B cell (primary cell): ENCODE data around the gene WNK1. TPM values are rescaled to one million over a fixed set of nuclear protein-coding genes. Genes with fewer than 3 reads are reported as not detected.
A peak's percentile ranks its signal among the peaks of the same experiment; 100 is the strongest.

ENCODE experiments used
- ATAC-seq: fragments of 200-7000 bp; cut with Tn5 transposase; one replicate; pipeline ENCODE4 v1.10.0; 2021; ENCODE audit warnings: low read depth, mild to moderate bottlenecking, moderate number of reproducible peaks, moderate library complexity
- CTCF ChIA-PET: fragments of 350-600 bp; sonication (Branson Sonifier 250); formaldehyde crosslinking; loops from one replicate; lab custom pipeline; 2021; ENCODE audit warnings: antibody characterized with exemption, inconsistent platforms; lab: Charles Lee
- POLR2A ChIA-PET: fragments of 350-600 bp; sonication (Branson Sonifier 250); formaldehyde crosslinking; loops from one replicate; lab custom pipeline; 2021; ENCODE audit warnings: antibody characterized with exemption; lab: Charles Lee
- DNase-seq: peaks from one replicate; pipeline ENCODE4 v3.0.0; 2013
- H2AFZ ChIP-seq: 2 replicates; pipeline ENCODE4 v1.6.1; 2012; ENCODE audit warnings: mild to moderate bottlenecking, low read depth, low read length; ENCODE audit not compliant: insufficient read depth, poor library complexity, severe bottlenecking
- H3K27ac ChIP-seq, 2 donors: 1 replicate in 1 of 2; 2 replicates in 1 of 2; pipeline ENCODE4 v1.5.1; 2012 to 2013; ENCODE audit warnings: low read length in 2 of 2, mild to moderate bottlenecking in 2 of 2, moderate library complexity in 1 of 2
- H3K27me3 ChIP-seq, 4 experiments: fragments of 200-600 bp in 1 of 4; sonication (generic) in 1 of 4; replicated peaks in 1 of 4; 1 replicate in 2 of 4; 2 replicates in 2 of 4; pipeline versions ENCODE4 v1.6.1 to v1.7.0; 2013 to 2016; ENCODE audit warnings: low read length in 3 of 4, mild to moderate bottlenecking in 2 of 4, mixed read lengths in 1 of 4, moderate library complexity in 1 of 4; ENCODE audit not compliant: insufficient read depth in 4 of 4, control insufficient read depth in 3 of 4; ENCODE audit errors: control extremely low read depth in 1 of 4
- H3K36me3 ChIP-seq, 2 experiments: replicated peaks in 1 of 2; 1 replicate in 1 of 2; 2 replicates in 1 of 2; pipeline versions ENCODE4 v1.6.1 to v1.7.1; 2013; ENCODE audit warnings: low read length in 1 of 2; ENCODE audit not compliant: insufficient read depth in 2 of 2, control insufficient read depth in 1 of 2; ENCODE audit errors: control extremely low read depth in 1 of 2, extremely low read depth in 1 of 2
- H3K4me1 ChIP-seq, 2 donors: fragments of 200-600 bp in 1 of 2; sonication (generic) in 1 of 2; 1 replicate in 1 of 2; 2 replicates in 1 of 2; pipeline versions ENCODE4 v1.5.1 to v1.6.1; 2013 to 2017; ENCODE audit warnings: low read length in 2 of 2; ENCODE audit not compliant: control insufficient read depth in 2 of 2, insufficient read depth in 2 of 2
- H3K4me2 ChIP-seq: replicated peaks from 2 replicates; pipeline ENCODE3; 2012; ENCODE audit warnings: mild to moderate bottlenecking, low read depth, low read length; ENCODE audit not compliant: poor library complexity, severe bottlenecking
- H3K4me3 ChIP-seq, 5 experiments: fragments of 200-600 bp in 1 of 5; sonication (generic) in 1 of 5; 1 replicate in 3 of 5; 2 replicates in 2 of 5; pipeline versions ENCODE4 v1.5.1 to v1.7.0; 2011 to 2016; ENCODE audit warnings: low read length in 4 of 5, mild to moderate bottlenecking in 4 of 5, low read depth in 2 of 5, control low read depth in 1 of 5, moderate library complexity in 1 of 5; ENCODE audit not compliant: insufficient read depth in 1 of 5; ENCODE audit errors: control extremely low read depth in 1 of 5, extremely low read depth in 1 of 5
- H3K79me2 ChIP-seq: fragments of 200-600 bp; sonication (generic); one replicate; pipeline ENCODE4 v1.6.0; 2016; ENCODE audit warnings: low read length; ENCODE audit not compliant: control insufficient read depth, insufficient read depth
- H3K9ac ChIP-seq: fragments of 200-600 bp; sonication (generic); 2 replicates; pipeline ENCODE4 v1.6.1; 2017; ENCODE audit warnings: mild to moderate bottlenecking, low read length, moderate library complexity
- H3K9me3 ChIP-seq, 3 donors: one replicate each; pipeline versions ENCODE4 v1.6.1 to v1.7.1; 2013; ENCODE audit warnings: low read length in 2 of 3; ENCODE audit not compliant: control insufficient read depth in 2 of 3, insufficient read depth in 1 of 3; ENCODE audit errors: control extremely low read depth in 1 of 3
- H4K20me1 ChIP-seq: 2 replicates; pipeline ENCODE4 v1.6.0; 2012; ENCODE audit warnings: mild to moderate bottlenecking, low read length; ENCODE audit not compliant: insufficient read depth, control insufficient read depth, poor library complexity, severe bottlenecking
- H3K27ac Mint-ChIP-seq: one replicate; pipeline ENCODE4 v1.8.0; 2021; ENCODE audit warnings: mixed read lengths
- H3K27me3 Mint-ChIP-seq: one replicate; pipeline ENCODE4 v1.8.0; 2021; ENCODE audit warnings: mixed read lengths
- H3K4me1 Mint-ChIP-seq: one replicate; pipeline ENCODE4 v1.8.0; 2021; ENCODE audit warnings: mixed read lengths
- H3K4me3 Mint-ChIP-seq: one replicate; pipeline ENCODE4 v1.8.0; 2021; ENCODE audit warnings: mixed read lengths
- H3K9me3 Mint-ChIP-seq: one replicate; pipeline ENCODE4 v1.8.0; 2022; ENCODE audit warnings: mixed read lengths; ENCODE audit not compliant: insufficient read depth
- EZH2 ChIP-seq: IDR thresholded peaks from 2 replicates; pipeline ENCODE4 v1.6.1; 2012; ENCODE audit warnings: borderline replicate concordance, low read depth, mild to moderate bottlenecking, moderate library complexity, low read length; ENCODE audit not compliant: insufficient read depth, poor library complexity, severe bottlenecking
- WGBS: methylation state at CpG from one replicate; pipeline ENCODE4 v1.1.5; 2013; ENCODE audit warnings: missing lambda C conversion rate; ENCODE audit not compliant: insufficient coverage; 5-methylcytosine and 5-hydroxymethylcytosine counted together
- intact Hi-C: fragments of 100-400 bp; cut with micrococcal nuclease; formaldehyde crosslinking; loops from one replicate; pipeline ENCODE4 v1.10.0; 2022
- polyA plus RNA-seq: library from polyadenylated mRNA; depleted of rRNA; stranded (reverse); fragments of >200 nt; gene quantifications from 2 replicates; pipeline ENCODE4 v1.2.3, GENCODE V29; 2012
- total RNA-seq, 2 donors: library from RNA; stranded (reverse); fragments of 120-200 nt in 1 of 2; gene quantifications; 1 replicate in 1 of 2; 2 replicates in 1 of 2; pipeline versions ENCODE4 v1.2.3 to v1.2.4, GENCODE V29; 2013 to 2022
- TF ChIP-seq, protein P1 (sequence below): fragments of 200-600 bp; IDR thresholded peaks from one replicate; pipeline ENCODE4 v1.8.0; 2022; ENCODE audit warnings: antibody characterized with exemption, mild to moderate bottlenecking

Gene WNK1
- total and polyA plus RNA-seq, 2 donors (not counting 1 experiment from before 2014, with no cell fraction given): 43.9 to 188 TPM

DNA sequence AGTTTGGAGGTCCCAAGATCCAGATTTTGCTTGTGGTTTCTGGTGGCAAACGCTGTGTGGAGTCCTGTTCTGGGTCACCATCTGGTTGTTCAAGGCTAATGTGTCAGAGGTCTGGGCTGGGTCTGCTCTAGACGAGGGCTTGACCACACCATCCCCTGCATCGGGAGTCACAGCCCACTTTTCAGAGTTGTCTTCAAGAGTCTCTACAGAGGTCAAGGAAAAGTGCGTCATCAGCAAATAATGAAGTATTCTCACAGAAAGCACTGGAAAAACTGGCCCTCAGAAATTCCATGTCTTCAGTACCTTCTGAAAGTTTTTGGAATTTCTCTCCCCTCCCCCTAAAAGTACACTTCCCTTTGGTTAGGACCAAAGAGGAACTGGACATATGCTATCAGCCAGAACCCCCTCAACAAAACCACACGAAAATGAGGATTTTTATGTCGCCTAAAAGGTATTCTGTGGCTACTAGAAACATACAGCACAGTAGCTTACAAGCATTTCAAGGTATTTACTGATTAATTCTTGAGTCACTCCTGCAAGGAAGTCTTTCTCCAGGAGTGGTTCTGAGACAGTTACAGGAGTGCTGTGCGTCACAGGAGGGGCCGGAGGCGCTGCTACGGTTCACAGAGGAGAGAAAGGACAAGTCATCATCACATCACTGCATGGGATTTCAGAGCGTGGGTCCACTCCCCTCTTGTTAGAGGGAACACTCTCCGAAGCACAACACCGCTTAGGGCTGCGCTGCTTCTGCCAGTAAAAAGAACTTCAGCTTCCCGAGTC is 161.7 kb downstream of the WNK1 start:
- CTCF ChIA-PET: interaction anchor here (0.8 to 1.5 kb wide), 4 partner anchors 35 to 669 kb away, joined by 3 to 4 read pairs (median 3); partner anchors contain the start of gene RAD52
- no peak overlapping the region for H2AFZ ChIP-seq
- no peaks in the 10 kb centered on the region for H3K9me3 Mint-ChIP-seq
- H3K9me3 ChIP-seq: no peaks in the 10 kb centered on the region
- WGBS: 84% methylated on average over 13 of the region's 15 CpGs
- no peaks in the 10 kb centered on the region for H3K27me3 ChIP-seq
- DNase-seq (no peak), ATAC-seq (no peak)
- no peak overlapping the region for H3K9ac ChIP-seq
- POLR2A ChIA-PET: no interaction called here
- intact Hi-C loops: loop anchor here (5.0 kb wide), 1 partner anchor 33 kb away; the partner anchor contains the start of gene RAD52
- H3K4me2 ChIP-seq: no peak overlapping the region
- no peaks in the 10 kb centered on the region for H3K27me3 Mint-ChIP-seq
- peaks cover 8 to 77% of the 10 kb centered on the region in 2 experiments for H3K36me3 ChIP-seq
- H3K4me3 ChIP-seq: no peak overlapping the region
- no peak for TF ChIP-seq EZH2
- TF ChIP-seq, protein P1, sequence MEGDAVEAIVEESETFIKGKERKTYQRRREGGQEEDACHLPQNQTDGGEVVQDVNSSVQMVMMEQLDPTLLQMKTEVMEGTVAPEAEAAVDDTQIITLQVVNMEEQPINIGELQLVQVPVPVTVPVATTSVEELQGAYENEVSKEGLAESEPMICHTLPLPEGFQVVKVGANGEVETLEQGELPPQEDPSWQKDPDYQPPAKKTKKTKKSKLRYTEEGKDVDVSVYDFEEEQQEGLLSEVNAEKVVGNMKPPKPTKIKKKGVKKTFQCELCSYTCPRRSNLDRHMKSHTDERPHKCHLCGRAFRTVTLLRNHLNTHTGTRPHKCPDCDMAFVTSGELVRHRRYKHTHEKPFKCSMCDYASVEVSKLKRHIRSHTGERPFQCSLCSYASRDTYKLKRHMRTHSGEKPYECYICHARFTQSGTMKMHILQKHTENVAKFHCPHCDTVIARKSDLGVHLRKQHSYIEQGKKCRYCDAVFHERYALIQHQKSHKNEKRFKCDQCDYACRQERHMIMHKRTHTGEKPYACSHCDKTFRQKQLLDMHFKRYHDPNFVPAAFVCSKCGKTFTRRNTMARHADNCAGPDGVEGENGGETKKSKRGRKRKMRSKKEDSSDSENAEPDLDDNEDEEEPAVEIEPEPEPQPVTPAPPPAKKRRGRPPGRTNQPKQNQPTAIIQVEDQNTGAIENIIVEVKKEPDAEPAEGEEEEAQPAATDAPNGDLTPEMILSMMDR: no peak
- no peak overlapping the region for H3K4me3 Mint-ChIP-seq
- H3K27ac Mint-ChIP-seq: peak overlapping the region; percentile 33
- H3K4me1 Mint-ChIP-seq: peaks cover 13% of the 10 kb centered on the region
- no peaks in the 10 kb centered on the region for H4K20me1 ChIP-seq
- no peaks in the 10 kb centered on the region for H3K79me2 ChIP-seq
- H3K4me1 ChIP-seq: peaks cover 0 to 6% of the 10 kb centered on the region in 2 donors
- peak overlapping the region in 1 of 2 donors; percentile 3 for H3K27ac ChIP-seq

DNA sequence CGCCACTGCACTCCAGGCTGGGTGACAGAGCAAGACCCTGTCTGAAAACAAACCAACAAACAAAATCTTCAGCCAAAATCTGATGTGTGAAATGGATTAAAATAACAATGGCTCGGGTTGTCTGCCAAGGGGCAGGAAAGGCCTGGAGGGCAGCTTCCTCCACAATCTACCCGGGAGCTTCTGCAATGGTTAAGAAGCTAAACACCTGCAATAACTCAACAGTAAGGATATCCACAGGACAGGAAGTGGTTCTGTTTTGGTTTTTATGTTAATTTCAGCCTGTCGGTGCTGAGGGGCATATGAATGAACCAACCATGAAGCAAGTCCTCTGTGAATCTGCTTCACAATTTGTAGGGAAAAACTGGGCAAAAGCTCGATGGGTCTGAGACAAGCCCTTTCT is 162.7 kb downstream of the WNK1 start:
- Histone ChIP-seq H3K4me3 (no peak overlapping the region), H3K9ac (no peak overlapping the region), H3K79me2 (no peaks in the 10 kb centered on the region), H3K27me3 (no peaks in the 10 kb centered on the region), H3K9me3 (no peaks in the 10 kb centered on the region), H3K36me3 (peaks cover 8 to 68% of the 10 kb centered on the region in 2 experiments), H3K4me1 (peaks cover 0 to 6% of the 10 kb centered on the region in 2 donors), H4K20me1 (no peaks in the 10 kb centered on the region), H3K27ac (peak overlapping the region in 1 of 2 donors; percentile 26), H3K4me2 (no peak overlapping the region), H2AFZ (no peak overlapping the region)
- intact Hi-C loops: no loop called here
- Mint-ChIP-seq H3K9me3 (no peaks in the 10 kb centered on the region), H3K4me3 (no peak overlapping the region), H3K4me1 (peaks cover 13% of the 10 kb centered on the region), H3K27me3 (no peaks in the 10 kb centered on the region), H3K27ac (peak overlapping the region; percentile 61)
- ChIA-PET CTCF (interaction anchor here (1.4 to 1.5 kb wide), 3 partner anchors 30 to 340 kb away, joined by 3 to 4 read pairs (median 3); partner anchors contain the start of gene RAD52), POLR2A (no interaction called here)
- WGBS: no CpG with 5 or more reads among the region's 5 CpGs
- no peak for ATAC-seq
- no peak for TF ChIP-seq EZH2
- TF ChIP-seq, protein P1: no peak
- DNase-seq: no peak
